Suprapubic skin (tissue), 4 donors: ENCODE results near the gene GRIA1. TPM values are rescaled to one million over a fixed set of nuclear protein-coding genes. Genes with fewer than 3 reads are reported as not detected.

ENCODE experiments used
- DNase-seq, 2 donors: peaks; one replicate each; pipeline ENCODE4 v3.0.0-alpha.2; 2019; ENCODE audit warnings: low spot score in 2 of 2
- H3K27ac ChIP-seq: fragments of 200-600 bp; sonication (generic); one replicate; pipeline ENCODE4 v1.5.1; 2019
- H3K27me3 ChIP-seq: fragments of 200-600 bp; sonication (generic); one replicate; pipeline ENCODE4 v1.5.1; 2019
- H3K36me3 ChIP-seq: fragments of 200-600 bp; sonication (generic); one replicate; pipeline ENCODE4 v1.5.1; 2019
- H3K4me1 ChIP-seq: fragments of 200-600 bp; sonication (generic); one replicate; pipeline ENCODE4 v1.5.1; 2019
- H3K4me3 ChIP-seq: fragments of 200-600 bp; sonication (generic); one replicate; pipeline ENCODE4 v1.5.1; 2019; ENCODE audit warnings: mild to moderate bottlenecking
- H3K9me3 ChIP-seq: fragments of 200-600 bp; sonication (generic); one replicate; pipeline ENCODE4 v1.5.1; 2019
- CTCF ChIP-seq, 2 donors: fragments of 200-600 bp in 1 of 2; fragments of 450-650 bp in 1 of 2; sonication (generic) in 1 of 2; IDR thresholded peaks; one replicate each; pipeline ENCODE4 v1.5.1; 2016 to 2019; ENCODE audit warnings: antibody characterized with exemption in 2 of 2, mild to moderate bottlenecking in 1 of 2, moderate library complexity in 1 of 2
- EP300 ChIP-seq: sonication (generic); formaldehyde crosslinking; IDR thresholded peaks from one replicate; pipeline ENCODE4 v1.6.1; 2017; ENCODE audit warnings: antibody characterized with exemption
- POLR2A ChIP-seq, 2 donors: fragments of 450-650 bp; IDR thresholded peaks; one replicate each; pipeline ENCODE4 v1.6.1; 2017; ENCODE audit warnings: antibody characterized with exemption in 2 of 2, mild to moderate bottlenecking in 2 of 2, moderate library complexity in 2 of 2
- POLR2AphosphoS5 ChIP-seq, 3 donors: sonication (generic); formaldehyde crosslinking; IDR thresholded peaks; one replicate each; pipeline ENCODE4 v1.6.1; 2017; ENCODE audit warnings: antibody characterized with exemption in 3 of 3
- WGBS: methylation state at CpG from one replicate; pipeline ENCODE4 v1.1.5; 2018; 5-methylcytosine and 5-hydroxymethylcytosine counted together
- total RNA-seq, 4 donors: library from RNA; depleted of rRNA; stranded (reverse); fragments of >200 nt; gene quantifications; one replicate each; pipeline ENCODE4 v1.1.0, GENCODE V29; 2016

The GRIA1 gene
- total RNA-seq, 4 donors from 2014 or later: 0.21 to 0.62 (median 0.38) TPM; not detected in 1

DNA sequence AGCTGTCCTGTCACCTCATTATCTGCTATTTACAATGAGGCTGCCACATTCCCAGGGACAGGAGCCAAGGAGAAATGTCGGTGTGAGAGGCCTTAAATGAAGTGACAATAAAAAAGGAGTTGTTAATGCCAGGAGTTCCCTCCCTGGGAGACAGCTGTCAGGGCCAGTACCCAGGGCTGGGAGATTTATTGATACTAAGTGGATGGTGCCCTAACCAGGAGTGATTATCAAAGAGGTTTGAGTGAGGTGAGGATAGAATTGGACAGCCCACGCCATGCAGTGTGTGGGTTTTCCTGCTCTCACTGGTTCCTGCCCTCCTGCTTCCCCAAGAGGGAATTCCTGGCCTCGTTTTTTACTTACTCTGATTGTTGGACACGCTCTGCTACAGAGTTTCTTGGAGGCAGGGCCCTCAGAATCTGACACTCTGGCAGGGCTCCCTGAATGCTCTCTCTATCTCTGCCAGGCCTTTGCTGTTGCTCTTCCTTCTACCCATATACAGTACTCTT is 150.8 kb downstream of the GRIA1 start:
- 23% methylated on average over 4 of the region's 4 CpGs for WGBS

GRCh38 chr5:153654504-153655200 is 164.2 kb downstream of the GRIA1 start:
- TF ChIP-seq CTCF (IDR thresholded peaks at IDR 0.05) (no peak), EP300 (no peak), POLR2AphosphoS5 (IDR thresholded peaks at IDR 0.05) (no peak), POLR2A (IDR thresholded peaks at IDR 0.05) (no peak)
- Histone ChIP-seq H3K4me3 (no peak overlapping the region), H3K27ac (no peak overlapping the region), H3K4me1 (no peaks in the 10 kb centered on the region), H3K36me3 (no peaks in the 10 kb centered on the region), H3K9me3 (no peaks in the 10 kb centered on the region), H3K27me3 (no peaks in the 10 kb centered on the region)
- no peak for DNase-seq
- 54% methylated on average over 3 of the region's 3 CpGs for WGBS

More for the DNA sequence above, 150.8 kb downstream of the GRIA1 start:
- Histone ChIP-seq H3K4me3 (no peak overlapping the region), H3K36me3 (no peaks in the 10 kb centered on the region), H3K27ac (no peak overlapping the region), H3K27me3 (no peaks in the 10 kb centered on the region), H3K4me1 (peaks cover 3% of the 10 kb centered on the region), H3K9me3 (no peaks in the 10 kb centered on the region)
- TF ChIP-seq EP300: no peak
- no peak for TF ChIP-seq CTCF (IDR thresholded peaks at IDR 0.05)
- no peak for TF ChIP-seq POLR2A (IDR thresholded peaks at IDR 0.05)
- TF ChIP-seq POLR2AphosphoS5 (IDR thresholded peaks at IDR 0.05): no peak
- no peak for DNase-seq

- TF ChIP-seq POLR2AphosphoS5 (IDR thresholded peaks at IDR 0.05): no peak
- no peak for TF ChIP-seq CTCF (IDR thresholded peaks at IDR 0.05)
- no peak for TF ChIP-seq EP300
- TF ChIP-seq POLR2A (IDR thresholded peaks at IDR 0.05): no peak
- H3K36me3 ChIP-seq: no peaks in the 10 kb centered on the region
- WGBS: 83% methylated on average over 3 of the region's 3 CpGs
Measured at GRCh38 chr5:153655201-153655510, 164.7 kb downstream of the GRIA1 start.

DNA sequence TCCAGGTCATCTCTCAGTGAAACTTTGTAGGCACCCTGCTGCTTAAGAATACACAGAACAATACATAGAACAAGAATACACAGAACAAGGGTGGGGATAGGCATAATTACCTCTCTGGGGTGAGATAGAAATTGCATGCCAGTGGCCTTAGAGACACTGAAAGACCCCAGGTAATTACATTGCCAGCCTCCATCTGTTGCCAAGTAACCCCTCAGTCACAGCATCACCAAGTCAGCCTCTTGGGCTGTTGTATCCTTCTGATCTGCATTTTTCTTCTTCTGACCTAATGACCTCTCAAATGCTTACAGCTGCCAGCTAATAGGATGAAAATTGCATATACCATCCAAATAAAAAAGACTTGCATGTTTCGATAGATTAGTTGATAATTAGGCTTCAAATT is 167.7 kb downstream of the GRIA1 start:
- WGBS: 84% methylated on average over 1 of the region's 1 CpG
- H3K4me1 ChIP-seq: no peaks in the 10 kb centered on the region
- H3K4me3 ChIP-seq: no peak overlapping the region
- H3K9me3 ChIP-seq: no peaks in the 10 kb centered on the region
- no peaks in the 10 kb centered on the region for H3K36me3 ChIP-seq
- no peak for DNase-seq
- H3K27me3 ChIP-seq: no peaks in the 10 kb centered on the region
- no peak overlapping the region for H3K27ac ChIP-seq
- TF ChIP-seq POLR2AphosphoS5 (IDR thresholded peaks at IDR 0.05) (no peak), EP300 (no peak), POLR2A (IDR thresholded peaks at IDR 0.05) (no peak), CTCF (IDR thresholded peaks at IDR 0.05) (no peak)

More at GRCh38 chr5:153655201-153655510, 164.7 kb downstream of the GRIA1 start:
- Histone ChIP-seq H3K27me3 (no peaks in the 10 kb centered on the region), H3K4me3 (no peak overlapping the region), H3K4me1 (no peaks in the 10 kb centered on the region), H3K27ac (no peak overlapping the region), H3K9me3 (no peaks in the 10 kb centered on the region)
- DNase-seq: no peak

GRCh38 chr5:153658606-153659005 is 168.1 kb downstream of the GRIA1 start:
- H3K27ac ChIP-seq: no peak overlapping the region
- WGBS: 44% methylated on average over 5 of the region's 5 CpGs
- TF ChIP-seq POLR2AphosphoS5 (IDR thresholded peaks at IDR 0.05) (no peak), CTCF (IDR thresholded peaks at IDR 0.05) (no peak), POLR2A (IDR thresholded peaks at IDR 0.05) (no peak), EP300 (no peak)

More at GRCh38 chr5:153658606-153659005, 168.1 kb downstream of the GRIA1 start:
- H3K36me3 ChIP-seq: no peaks in the 10 kb centered on the region
- no peak for DNase-seq
- no peaks in the 10 kb centered on the region for H3K4me1 ChIP-seq
- H3K4me3 ChIP-seq: no peak overlapping the region
- H3K27me3 ChIP-seq: no peaks in the 10 kb centered on the region
- H3K9me3 ChIP-seq: no peaks in the 10 kb centered on the region
